GM19099 (cell line): Measurements from ENCODE around the gene ADAMTS15.

Source experiments
- POLR2A ChIP-seq: IDR thresholded peaks from 3 replicates; pipeline ENCODE4 v1.6.1; 2011; ENCODE audit warnings: low read depth; ENCODE audit not compliant: insufficient read length; ENCODE audit errors: extremely low read depth

Gene ADAMTS15

DNA sequence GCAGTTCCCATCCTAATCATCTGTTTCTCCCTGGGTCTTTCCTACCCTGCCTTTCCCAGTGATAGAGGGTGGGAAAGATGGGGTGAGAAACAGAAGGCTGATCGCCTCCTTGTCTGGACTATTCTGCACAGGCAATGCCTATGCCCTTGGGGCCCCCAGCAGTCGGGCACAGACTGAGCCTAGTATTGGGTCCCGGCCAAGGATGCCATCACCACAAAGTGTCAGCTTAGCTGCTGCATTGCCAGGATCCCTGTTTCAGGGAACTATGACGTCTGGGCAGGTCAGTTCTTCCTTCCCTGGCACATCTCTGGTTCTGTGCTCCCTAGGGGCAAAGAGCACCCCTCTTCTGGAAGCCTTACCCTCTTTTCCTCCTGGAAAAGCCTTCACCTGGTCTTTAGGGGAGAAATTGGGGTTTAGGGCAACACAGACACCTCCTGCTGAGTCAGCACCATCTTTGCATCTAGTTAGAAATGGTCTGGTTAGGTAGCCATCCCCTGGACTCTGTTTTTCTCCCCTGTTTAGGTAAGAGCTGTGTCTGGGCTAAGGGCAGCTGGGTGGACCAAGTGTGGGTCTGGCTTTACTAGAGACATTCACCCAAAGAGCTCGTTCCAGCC is 22.1 kb upstream of the ADAMTS15 start:
- no peak for TF ChIP-seq POLR2A

GRCh38 chr11:130426837-130427341 is 21.6 kb upstream of the ADAMTS15 start:
- no peak for TF ChIP-seq POLR2A

- no peak for TF ChIP-seq POLR2A
Measured at GRCh38 chr11:130427581-130428315, 20.7 kb upstream of the ADAMTS15 start.

GRCh38 chr11:130428316-130429119 is 19.9 kb upstream of the ADAMTS15 start, which contains the start of gene ADAMTS8:
Gene ADAMTS8 (minus strand): TSS chr11:130428609. CDS start chr11:130428286, 323 bp downstream.
- no peak for TF ChIP-seq POLR2A

- no peak for TF ChIP-seq POLR2A
Measured at GRCh38 chr11:130429120-130429681, 19.2 kb upstream of the ADAMTS15 start.

DNA sequence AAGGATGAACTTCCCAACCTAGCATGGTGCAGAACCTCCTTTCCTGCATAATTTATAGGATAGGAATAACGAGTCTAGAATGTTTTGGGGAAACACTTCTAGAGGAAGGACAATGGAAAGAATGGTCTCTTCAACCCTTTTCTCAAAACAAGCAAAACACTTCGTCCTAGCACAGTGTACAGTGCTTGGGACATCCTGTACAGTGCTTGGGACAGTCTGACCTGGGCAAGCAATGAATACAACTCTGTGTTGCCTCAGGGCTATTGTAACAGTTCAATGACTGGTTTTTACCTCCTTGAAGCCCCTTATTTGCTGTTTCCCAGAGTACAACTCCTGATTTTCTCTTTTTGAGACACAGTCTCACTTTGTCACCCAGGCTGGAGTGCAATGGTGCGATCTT is 18.5 kb upstream of the ADAMTS15 start:
- no peak for TF ChIP-seq POLR2A

- TF ChIP-seq POLR2A = no peak
Measured at GRCh38 chr11:130431331-130431773, 17.1 kb upstream of the ADAMTS15 start.

DNA sequence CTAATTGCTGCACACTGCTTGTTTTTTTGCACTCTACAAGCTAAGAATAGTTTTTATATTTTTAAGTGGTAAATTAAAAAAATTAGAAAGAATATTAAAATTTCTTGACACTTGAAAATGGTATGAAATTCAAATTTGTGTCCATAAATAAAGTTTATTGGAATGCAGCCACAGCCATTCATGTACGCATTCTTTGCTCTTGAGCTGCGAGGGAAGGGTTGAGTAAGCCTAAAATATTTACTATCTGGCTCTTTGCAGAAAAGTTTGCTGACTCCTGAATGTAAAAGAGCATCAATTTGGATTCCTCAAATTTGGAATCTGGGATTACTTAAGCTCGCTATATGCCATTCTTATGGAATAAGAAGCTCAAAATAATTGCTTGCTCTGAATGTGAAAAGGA is 16.6 kb upstream of the ADAMTS15 start:
- TF ChIP-seq POLR2A = no peak

- no peak for TF ChIP-seq POLR2A
Measured at GRCh38 chr11:130433357-130433756, 15.1 kb upstream of the ADAMTS15 start.

DNA sequence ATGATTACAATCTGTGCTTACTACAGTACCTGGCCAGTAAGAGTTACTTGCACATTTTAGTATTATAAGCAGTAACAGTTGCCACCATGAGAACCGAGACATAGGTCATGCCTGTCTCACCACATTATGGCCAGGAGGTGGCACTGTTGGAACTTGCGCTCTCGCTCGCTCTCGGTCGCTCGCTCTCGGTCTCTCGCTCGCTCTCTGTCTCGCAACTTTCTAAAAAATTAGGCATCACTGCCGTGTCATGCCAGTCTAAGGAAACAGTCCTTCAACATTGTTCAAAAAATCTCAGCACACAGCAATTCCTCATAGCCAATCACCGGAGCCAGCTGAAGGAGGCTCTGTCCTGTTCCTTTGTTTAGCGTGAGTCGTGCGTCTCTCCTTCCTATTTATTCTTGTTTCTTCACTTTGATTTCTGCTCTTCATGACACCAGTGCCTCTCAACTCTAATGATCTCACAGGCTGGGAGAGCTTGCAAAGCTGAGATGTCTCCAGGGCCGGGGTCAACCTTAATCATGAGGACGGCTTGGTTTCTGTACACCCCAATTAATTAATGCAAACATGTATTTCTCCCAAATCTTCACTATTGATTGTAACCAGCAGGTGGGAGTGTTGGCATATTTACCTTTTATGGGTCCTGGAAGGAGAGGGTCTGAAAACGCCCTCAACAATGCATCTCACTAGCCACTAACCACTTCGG is 13.8 kb upstream of the ADAMTS15 start:
- TF ChIP-seq POLR2A = no peak

DNA sequence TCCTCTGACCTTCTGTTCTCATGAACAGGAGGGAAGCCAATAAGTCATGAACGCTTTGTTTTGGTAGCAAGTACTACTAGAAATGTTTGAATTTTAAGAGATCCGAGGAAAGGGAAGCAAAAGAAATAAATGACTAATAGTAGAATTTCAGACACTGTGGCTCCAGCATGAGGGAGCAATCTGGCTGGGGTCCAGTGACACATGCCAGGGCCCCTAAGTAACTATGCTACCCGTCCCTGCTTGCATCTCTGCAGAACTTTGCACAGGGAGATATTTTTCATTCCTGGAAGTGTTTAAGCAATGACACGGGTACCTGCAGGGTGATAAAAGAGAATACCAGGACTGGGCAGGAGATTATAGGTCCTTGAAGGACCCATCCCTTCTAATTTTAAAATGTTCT is 12.8 kb upstream of the ADAMTS15 start:
- no peak for TF ChIP-seq POLR2A

GRCh38 chr11:130436171-130436570 is 12.3 kb upstream of the ADAMTS15 start:
- no peak for TF ChIP-seq POLR2A

- TF ChIP-seq POLR2A = no peak
Measured at GRCh38 chr11:130437848-130438247, 10.6 kb upstream of the ADAMTS15 start.

DNA sequence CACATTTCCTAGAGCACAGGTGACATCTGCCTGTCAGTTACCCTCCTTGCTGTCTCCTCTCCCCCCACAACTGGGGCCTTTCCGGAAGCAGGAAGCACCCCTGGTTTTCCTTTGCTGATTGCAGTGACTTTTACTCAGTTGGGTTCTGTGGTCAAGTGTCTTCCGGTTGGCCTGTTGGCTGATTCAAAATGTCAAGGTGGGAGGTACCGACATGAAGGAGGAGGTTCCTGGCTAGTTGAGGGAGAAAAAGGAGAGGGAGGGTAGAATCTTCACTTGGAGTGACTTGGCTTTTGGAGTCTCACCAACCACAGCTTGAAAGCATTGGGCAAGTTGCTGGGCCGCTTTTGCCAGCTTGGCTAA is 9.3 kb upstream of the ADAMTS15 start:
- TF ChIP-seq POLR2A = no peak
